GM19328 (cell line): ENCODE data around the gene FBXL4.

Experiments
- ATAC-seq: cut with Tn5 transposase; IDR thresholded peaks from one replicate; pipeline ENCODE4 v1.9.1; 2021; ENCODE audit warnings: mild to moderate bottlenecking, moderate library complexity; ENCODE audit not compliant: unreplicated experiment

The FBXL4 gene

DNA sequence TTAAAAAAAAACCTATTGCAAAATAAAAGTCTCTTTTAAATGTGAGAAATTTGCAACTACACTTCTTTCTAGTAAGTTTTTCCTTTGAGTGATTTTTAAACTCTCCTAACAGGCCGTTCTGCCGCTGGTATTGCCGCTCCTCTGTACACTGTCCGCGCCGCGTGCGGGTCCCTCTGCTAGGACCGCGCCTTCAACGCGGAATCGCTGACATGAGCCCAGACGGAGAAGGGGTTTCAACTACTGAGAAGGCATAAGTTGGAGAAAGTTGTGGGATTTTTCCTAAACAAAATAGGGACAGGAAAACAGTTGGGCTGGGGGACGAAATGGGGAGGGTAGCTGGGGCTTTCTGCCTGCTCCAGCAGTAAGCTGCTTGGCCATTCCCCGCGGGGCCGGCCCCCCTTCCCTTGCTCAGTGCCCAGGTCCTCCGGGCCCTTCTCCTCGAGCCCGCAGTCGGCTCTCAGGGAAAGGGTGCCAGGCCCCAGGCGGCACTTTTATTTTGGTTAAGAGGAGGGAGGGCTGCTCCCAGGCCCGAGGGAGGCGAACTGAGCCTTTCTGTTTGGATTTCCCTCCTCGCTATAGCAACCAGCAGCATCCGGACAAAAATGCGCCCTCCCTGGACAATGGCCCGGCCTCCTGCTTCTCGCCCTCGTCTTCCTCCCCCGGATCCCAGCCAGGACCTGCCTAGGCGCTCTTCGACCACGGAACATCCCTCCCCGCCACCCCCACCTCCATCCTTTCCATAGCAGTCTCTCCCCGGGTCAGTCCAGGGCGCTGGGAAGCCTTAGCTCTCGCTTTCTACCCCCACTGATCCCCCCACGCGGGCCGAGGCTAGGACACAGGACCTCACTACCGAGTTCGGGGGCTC is 120.2 kb downstream of the FBXL4 start:
- no peak for ATAC-seq

DNA sequence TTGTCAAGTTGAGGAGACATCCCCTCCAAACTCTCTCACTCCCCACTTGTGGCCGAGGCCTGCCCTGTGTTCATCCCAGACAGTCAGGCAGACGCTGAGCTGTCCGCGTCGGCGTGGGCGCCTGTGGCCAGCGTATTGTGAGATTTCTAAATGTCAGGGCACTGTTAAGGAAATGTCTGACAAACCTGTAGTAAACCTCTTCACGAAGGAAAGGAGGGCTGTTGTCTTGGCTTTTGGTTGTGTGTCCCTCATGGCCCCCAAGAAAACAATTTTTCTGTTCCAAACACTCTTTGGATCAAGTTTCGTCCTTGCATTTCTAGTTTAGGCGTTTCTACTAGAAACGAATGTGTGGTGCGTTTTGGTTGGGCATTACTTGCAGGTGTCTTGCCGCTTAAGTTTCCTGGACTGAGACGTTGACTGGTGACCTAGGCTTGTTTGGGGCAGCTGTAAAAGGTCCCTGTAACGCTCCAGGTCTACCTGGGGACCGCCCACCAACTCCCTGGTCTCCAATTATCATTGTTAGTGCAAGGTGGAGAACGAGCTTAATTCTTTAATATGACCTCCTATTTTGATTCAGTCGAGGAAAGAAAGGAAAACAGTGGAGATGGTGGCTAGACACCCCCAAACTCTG is 122.0 kb downstream of the FBXL4 start:
- ATAC-seq = no peak

DNA sequence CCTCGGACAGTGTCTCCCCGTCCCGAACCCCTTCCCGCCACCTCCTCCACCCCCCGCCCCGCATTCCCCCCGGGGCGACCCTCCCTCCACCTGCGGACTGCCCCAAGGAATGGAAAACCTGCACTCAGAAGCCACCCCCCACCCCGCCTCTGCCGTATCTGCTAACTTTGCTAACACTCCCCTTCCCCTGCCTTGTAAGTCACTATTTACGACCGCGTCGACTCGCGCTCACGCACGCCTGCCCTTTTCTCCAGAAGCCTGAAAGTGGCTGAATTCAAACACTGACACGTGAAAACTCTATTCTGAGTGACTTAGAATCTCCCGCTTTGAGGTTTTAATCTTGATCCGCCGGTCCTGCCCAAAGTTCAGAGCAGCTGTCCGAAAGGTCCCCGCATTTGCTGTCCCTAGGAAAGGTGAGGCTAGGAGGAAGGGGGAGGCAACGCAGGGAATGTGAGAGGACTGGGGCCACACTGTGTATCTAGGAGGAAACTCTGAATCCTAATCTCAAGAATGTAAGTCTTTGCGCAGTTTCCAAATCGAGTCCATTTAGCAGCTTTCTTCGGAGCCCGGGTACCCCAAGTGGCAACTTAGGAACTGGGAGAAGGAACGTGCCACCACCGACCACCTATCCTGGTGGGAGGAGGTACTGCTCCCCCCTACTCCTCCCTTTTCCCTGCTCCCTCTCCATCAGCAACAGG is 122.7 kb downstream of the FBXL4 start:
- ATAC-seq = no peak

DNA sequence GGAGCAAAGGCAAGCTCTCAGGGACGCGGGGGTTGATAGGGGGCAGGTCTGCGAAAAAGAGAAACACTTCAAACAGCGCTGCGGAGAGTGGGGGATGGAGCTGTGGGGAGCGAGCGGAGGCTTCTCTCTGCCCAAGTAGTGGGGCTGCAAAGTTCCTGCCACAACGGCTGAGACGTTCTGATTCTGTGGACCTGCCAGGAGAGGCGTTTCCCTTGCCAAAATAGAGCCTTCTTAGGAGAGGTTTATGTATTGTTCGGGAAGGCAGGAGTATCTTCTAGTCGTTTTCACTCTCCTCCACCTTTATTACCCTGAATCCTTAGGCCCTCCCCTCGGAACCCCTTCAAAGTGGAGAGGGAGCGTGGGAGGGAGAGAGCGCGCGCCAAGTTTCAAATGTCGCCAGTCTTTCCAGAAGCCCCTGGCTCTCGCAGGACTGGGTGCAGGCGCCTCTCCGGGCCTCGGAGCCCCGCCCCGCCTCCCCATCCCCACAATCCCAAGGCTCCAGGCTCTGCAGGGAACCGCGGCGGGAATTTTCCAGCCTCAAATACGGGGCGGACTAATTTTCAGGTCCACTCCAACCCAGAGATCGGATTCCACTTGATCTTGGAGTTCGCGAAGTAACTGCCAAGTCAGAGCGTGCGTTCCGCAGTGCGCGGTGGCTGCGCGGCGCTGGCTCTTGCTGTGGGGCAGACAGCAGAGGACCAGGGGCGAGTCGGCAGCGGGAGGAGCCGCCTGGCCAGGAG is 123.4 kb downstream of the FBXL4 start:
- no peak for ATAC-seq

DNA sequence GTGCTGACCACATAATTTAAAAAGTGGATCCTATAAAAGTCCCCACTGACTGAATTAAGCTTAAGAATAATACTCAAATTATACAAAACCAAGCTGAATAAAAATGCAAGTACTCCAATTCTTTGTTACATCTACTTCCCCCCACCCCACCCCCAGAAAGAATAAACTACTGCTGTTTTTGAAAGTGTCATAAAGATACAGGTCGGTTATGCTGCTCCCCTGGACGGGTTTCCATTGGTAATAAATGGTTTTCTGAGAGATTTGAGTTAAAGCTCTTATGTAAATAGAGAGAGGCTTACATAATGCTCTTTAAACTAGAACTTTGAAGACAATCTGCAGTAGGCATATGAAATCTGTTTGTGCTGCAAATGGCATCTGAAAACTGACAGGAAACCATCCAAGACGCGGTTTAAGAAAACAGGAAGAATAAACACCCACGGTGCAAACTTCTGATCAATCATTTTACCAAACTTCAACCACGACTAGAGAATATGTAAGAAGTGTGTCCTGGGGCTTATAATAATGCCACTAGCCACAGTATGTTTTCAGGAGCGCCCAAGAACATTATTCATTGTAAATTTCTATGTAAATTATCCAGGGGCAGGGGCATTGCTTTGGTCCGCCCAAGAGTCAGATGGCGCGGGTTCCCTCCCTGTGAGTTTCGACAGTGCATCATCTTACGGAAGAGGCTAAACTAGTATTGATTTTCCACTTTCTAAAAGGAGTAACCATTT is 124.2 kb downstream of the FBXL4 start:
- no peak for ATAC-seq

DNA sequence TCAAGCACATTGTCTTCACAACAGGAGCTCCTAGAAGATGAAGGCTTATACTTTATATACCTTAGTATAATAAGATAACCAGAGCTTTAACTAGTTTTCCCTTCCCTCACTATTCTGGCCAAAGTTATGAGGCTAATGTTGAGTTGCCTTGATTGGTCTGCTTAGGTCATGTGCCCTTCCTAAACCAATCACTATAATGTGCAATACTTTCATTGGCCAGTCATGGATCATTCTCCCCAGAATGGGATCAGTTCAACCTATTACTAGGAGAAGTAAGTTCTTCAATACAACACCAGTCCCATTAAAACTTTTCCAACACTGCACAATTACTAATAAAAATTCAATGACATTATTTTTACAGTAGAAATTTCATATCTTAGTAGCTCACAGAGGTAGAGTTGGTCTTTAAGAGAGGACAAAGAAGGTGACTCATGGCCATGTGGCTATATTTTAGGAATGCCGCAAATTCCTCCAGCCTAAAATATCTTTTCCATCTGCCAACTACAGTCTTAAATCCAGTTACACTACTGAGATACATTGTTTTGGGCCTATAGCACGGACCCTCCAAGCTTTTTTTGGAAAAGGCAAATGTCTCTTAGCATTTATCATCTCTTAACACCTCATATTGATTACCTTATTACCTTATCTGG is 125.9 kb downstream of the FBXL4 start:
- ATAC-seq = no peak
